K562 (cell line): Measurements from ENCODE around the gene SLC52A1. TPM values are rescaled to one million over a fixed set of nuclear protein-coding genes. Genes with fewer than 3 reads are reported as not detected.

Source experiments
- ATAC-seq: fragments of 200-7000 bp; cut with Tn5 transposase; 3 replicates; pipeline ENCODE4 v1.9.1; 2020; ENCODE audit warnings: moderate library complexity
- BruUV-seq: library from RNA; stranded (reverse); fragments of 400-500 nt; replicated peaks from 2 replicates; lab custom pipeline; 2021; lab: Mats Ljungman, UMichigan
- CTCF ChIA-PET: fragments of 300-600 bp; formaldehyde crosslinking; extraction: SDS; loops from one replicate; lab custom pipeline; 2021; ENCODE audit warnings: low intra/inter-chr PET ratio; lab: Yijun Ruan, JAX
- POLR2A ChIA-PET: fragments of 300-600, 350-650 bp; sonication (Branson Sonifier 250); formaldehyde crosslinking; extraction: SDS; loops from one replicate; lab custom pipeline; 2021; ENCODE audit warnings: antibody characterized with exemption, inconsistent platforms; lab: Yijun Ruan, JAX
- DNase-seq, 4 experiments: peaks; one replicate each; pipeline versions ENCODE4 v3.0.0 to v3.0.0-alpha.2; 2011 to 2018; ENCODE audit warnings: low spot score in 3 of 4, mixed read lengths in 3 of 4; ENCODE audit errors: extremely low read depth in 1 of 4
- FAIRE-seq: peaks from 2 replicates; lab custom pipeline; 2011; peaks lifted over from hg19 to GRCh38; lab: Jason Lieb, UNC
- H2AFZ ChIP-seq: 2 replicates; pipeline ENCODE4 v1.6.0; 2011; ENCODE audit warnings: low read depth, low read length, control low read depth, inconsistent platforms
- H3K27ac ChIP-seq: fragments of 200-600 bp; 3 replicates; pipeline ENCODE4 v1.8.0; 2011; ENCODE audit warnings: low read depth, mild to moderate bottlenecking, control low read depth, inconsistent platforms, low read length, moderate library complexity, mixed read lengths; ENCODE audit errors: extremely low read depth
- H3K27me3 ChIP-seq, 2 experiments: fragments of 300-600 bp in 1 of 2; 2 replicates in 1 of 2; 3 replicates in 1 of 2; pipeline versions ENCODE4 v1.6.0 to v1.8.0; 2011; ENCODE audit warnings: inconsistent platforms in 2 of 2, low read length in 2 of 2, mild to moderate bottlenecking in 1 of 2, mixed read lengths in 1 of 2, moderate library complexity in 1 of 2; ENCODE audit not compliant: control insufficient read depth in 2 of 2, insufficient read depth in 2 of 2
- H3K36me3 ChIP-seq: fragments of 300-600 bp; 3 replicates; pipeline ENCODE4 v1.8.0; 2011; ENCODE audit warnings: mild to moderate bottlenecking, low read length, inconsistent platforms; ENCODE audit not compliant: control insufficient read depth, insufficient read depth
- H3K4me1 ChIP-seq, 2 experiments: fragments of 200-600 bp in 1 of 2; replicated peaks in 1 of 2; 2 replicates in 1 of 2; 3 replicates in 1 of 2; pipeline versions ENCODE4 v1.5.1 to v1.8.0; 2011; ENCODE audit warnings: inconsistent platforms in 2 of 2, low read length in 2 of 2, mild to moderate bottlenecking in 1 of 2, mixed read lengths in 1 of 2, moderate library complexity in 1 of 2; ENCODE audit not compliant: control insufficient read depth in 2 of 2, insufficient read depth in 2 of 2
- H3K4me2 ChIP-seq: 2 replicates; pipeline ENCODE4 v1.6.1; 2011; ENCODE audit warnings: low read length, control low read depth, inconsistent platforms, mixed read lengths; ENCODE audit not compliant: insufficient read depth
- H3K4me3 ChIP-seq: fragments of 200-600 bp; sonication (generic), shearing (Covaris generic); 2 replicates; pipeline ENCODE4 v1.5.1; 2016; ENCODE audit warnings: control low read depth, inconsistent platforms
- H3K79me2 ChIP-seq: fragments of 200-600 bp; 3 replicates; pipeline ENCODE4 v1.8.0; 2011; ENCODE audit warnings: low read length, inconsistent platforms; ENCODE audit not compliant: control insufficient read depth, insufficient read depth
- H3K9ac ChIP-seq, 2 experiments: 2 replicates each; pipeline versions ENCODE4 v1.6.0 to v1.6.1; 2011; ENCODE audit warnings: low read depth in 2 of 2, low read length in 2 of 2, control low read depth in 1 of 2, inconsistent platforms in 1 of 2, mild to moderate bottlenecking in 1 of 2, mixed read lengths in 1 of 2; ENCODE audit not compliant: insufficient read depth in 1 of 2
- H3K9me1 ChIP-seq: one replicate; pipeline ENCODE4 v1.6.0; 2011; ENCODE audit warnings: inconsistent platforms, mild to moderate bottlenecking, low read length, moderate library complexity; ENCODE audit not compliant: control insufficient read depth, insufficient read depth
- H3K9me3 ChIP-seq: replicated peaks from 2 replicates; pipeline ENCODE4 v1.5.1; 2011; ENCODE audit warnings: low read depth, low read length, inconsistent platforms; ENCODE audit not compliant: control insufficient read depth, insufficient read depth
- H4K20me1 ChIP-seq: replicated peaks from 2 replicates; pipeline ENCODE4 v1.6.1; 2011; ENCODE audit warnings: low read length, inconsistent platforms, mixed read lengths; ENCODE audit not compliant: control insufficient read depth, insufficient read depth
- CBX1 ChIP-seq: sonication (generic); IDR thresholded peaks from 2 replicates; pipeline ENCODE4 v1.6.1; 2016; ENCODE audit warnings: antibody characterized with exemption, low read depth, mild to moderate bottlenecking
- CEBPB ChIP-seq: fragments of 450-650 bp; IDR thresholded peaks from 2 replicates; pipeline ENCODE4 v1.6.1; 2016; ENCODE audit warnings: missing genetic modification characterization, missing compliant biosample characterization
- HDAC1 ChIP-seq, 2 experiments: fragments of 450-650 bp; IDR thresholded peaks; 2 replicates each; pipeline ENCODE4 v1.6.1; 2016 to 2017; ENCODE audit warnings: inconsistent platforms in 1 of 2, mild to moderate bottlenecking in 1 of 2, moderate library complexity in 1 of 2
- HSF4 ChIP-seq: fragments of 250-450 bp; sonication (Bioruptor Pico); IDR thresholded peaks from 2 replicates; pipeline ENCODE4 v2.1.2; 2022; ENCODE audit warnings: mild to moderate bottlenecking, moderate library complexity, borderline replicate concordance
- MAFF ChIP-seq: IDR thresholded peaks from 2 replicates; pipeline ENCODE4 v1.6.1; 2012; ENCODE audit warnings: low read length, improper control_type of control experiment
- NFE2L1 ChIP-seq: fragments of 450-650 bp; IDR thresholded peaks from 2 replicates; pipeline ENCODE4 v1.6.1; 2016; ENCODE audit warnings: missing genetic modification characterization, low read depth, mild to moderate bottlenecking, missing compliant biosample characterization, moderate library complexity, borderline replicate concordance
- PREB ChIP-seq: sonication (generic); formaldehyde crosslinking; IDR thresholded peaks from 2 replicates; pipeline ENCODE4 v1.8.1; 2023; ENCODE audit warnings: mild to moderate bottlenecking, missing genetic modification reagents
- TCF7 ChIP-seq: sonication (generic); IDR thresholded peaks from 2 replicates; pipeline ENCODE4 v1.6.1; 2016; ENCODE audit warnings: antibody characterized with exemption, borderline replicate concordance
- ZBTB1 ChIP-seq: sonication (generic); formaldehyde crosslinking; IDR thresholded peaks from 2 replicates; pipeline ENCODE4 v1.8.1; 2023; ENCODE audit warnings: missing genetic modification reagents, low read depth, mild to moderate bottlenecking, borderline replicate concordance
- ZFP30 ChIP-seq: fragments of 250-450 bp; sonication (Bioruptor Pico); IDR thresholded peaks from 2 replicates; pipeline ENCODE4 v1.8.0; 2022; ENCODE audit warnings: moderate library complexity, mild to moderate bottlenecking, inconsistent platforms, borderline replicate concordance
- ZFPM2 ChIP-seq: fragments of 250-450 bp; sonication (Bioruptor Pico); IDR thresholded peaks from 2 replicates; pipeline ENCODE4 v1.5.1; 2022; ENCODE audit warnings: mild to moderate bottlenecking
- ZKSCAN8 ChIP-seq: fragments of 200-800 bp; sonication (Bioruptor generic); IDR thresholded peaks from 2 replicates; pipeline ENCODE4 v1.6.1; 2016; ENCODE audit warnings: missing genetic modification characterization, missing compliant biosample characterization
- ZNF133 ChIP-seq: fragments of 250-450 bp; sonication (Bioruptor Pico); IDR thresholded peaks from 2 replicates; pipeline ENCODE4 v1.4.0; 2020; ENCODE audit warnings: mild to moderate bottlenecking
- ZNF668 ChIP-seq: fragments of 250-450 bp; sonication (Bioruptor Pico); IDR thresholded peaks from 2 replicates; pipeline ENCODE4 v1.8.0; 2022; ENCODE audit warnings: mild to moderate bottlenecking, inconsistent platforms
- ZNF79 ChIP-seq: fragments of 250-450 bp; sonication (Bioruptor Pico); IDR thresholded peaks from 2 replicates; pipeline ENCODE4 v1.4.0; 2020; ENCODE audit warnings: low read depth, mild to moderate bottlenecking, moderate library complexity
- WGBS: fragments of 100-300 bp; shearing (Covaris generic); methylation state at CpG from one replicate; pipeline ENCODE4 v1.1.6; 2016; ENCODE audit warnings: low coverage, mixed read lengths; ENCODE audit not compliant: insufficient coverage; ENCODE audit errors: missing lambda C conversion rate; 5-methylcytosine and 5-hydroxymethylcytosine counted together
- in situ Hi-C: fragments of 300-500 bp; cut with MboI; formaldehyde crosslinking; loops from 4 replicates; pipeline ENCODE4 v1.15.0; 2018; ENCODE audit warnings: inconsistent platforms, mixed read lengths
- intact Hi-C: fragments of 100-400 bp; cut with micrococcal nuclease; formaldehyde crosslinking; loops from 2 replicates; pipeline ENCODE4 v1.14.2; 2022
- polyA plus RNA-seq, 8 experiments: library from polyadenylated mRNA; depleted of rRNA in 4 of 8; stranded (reverse) in 5 of 8; unstranded in 3 of 8; fragments of >200 nt; fragmentation: Nextera tagmentation in 2 of 8; fragmentation: Illumina TruSeq in 1 of 8; extraction: Ambion mirVana in 2 of 8; extraction: Trizol in 1 of 8; gene quantifications; 2 replicates each; pipeline versions ENCODE4 v1.2.1 to v1.2.3, GENCODE V29; 2011 to 2014; ENCODE audit warnings: inconsistent platforms in 1 of 8, missing spikeins in 1 of 8
- total RNA-seq, 7 experiments: library from RNA; depleted of rRNA in 6 of 7; stranded (reverse); fragments of >200 nt in 6 of 7; fragmentation: Illumina TruSeq in 2 of 7; extraction: Trizol in 2 of 7; gene quantifications; 2 replicates each; pipeline versions ENCODE4 v1.2.1 to v1.2.3, GENCODE V29; 2011 to 2021; ENCODE audit warnings: low replicate concordance in 1 of 7
- TF ChIP-seq, protein P1 (sequence below), 2 experiments: fragments of 450-650 bp in 1 of 2; IDR thresholded peaks; 2 replicates each; pipeline ENCODE4 v1.6.1; 2011 to 2017; ENCODE audit warnings: low read depth in 2 of 2, antibody characterized with exemption in 1 of 2, borderline replicate concordance in 1 of 2, low read length in 1 of 2, mild to moderate bottlenecking in 1 of 2, mixed read lengths in 1 of 2; ENCODE audit not compliant: control insufficient read depth in 1 of 2
- TF ChIP-seq, protein P2 (sequence below): fragments of 450-650 bp; IDR thresholded peaks from 2 replicates; pipeline ENCODE4 v1.7.0; 2016; ENCODE audit warnings: borderline replicate concordance

The SLC52A1 gene
- total and polyA plus RNA-seq, 9 of the 15 experiments (the other 6 are each of a cell fraction or from before 2014, with no cell fraction given): 0.04 TPM; not detected in 8

DNA sequence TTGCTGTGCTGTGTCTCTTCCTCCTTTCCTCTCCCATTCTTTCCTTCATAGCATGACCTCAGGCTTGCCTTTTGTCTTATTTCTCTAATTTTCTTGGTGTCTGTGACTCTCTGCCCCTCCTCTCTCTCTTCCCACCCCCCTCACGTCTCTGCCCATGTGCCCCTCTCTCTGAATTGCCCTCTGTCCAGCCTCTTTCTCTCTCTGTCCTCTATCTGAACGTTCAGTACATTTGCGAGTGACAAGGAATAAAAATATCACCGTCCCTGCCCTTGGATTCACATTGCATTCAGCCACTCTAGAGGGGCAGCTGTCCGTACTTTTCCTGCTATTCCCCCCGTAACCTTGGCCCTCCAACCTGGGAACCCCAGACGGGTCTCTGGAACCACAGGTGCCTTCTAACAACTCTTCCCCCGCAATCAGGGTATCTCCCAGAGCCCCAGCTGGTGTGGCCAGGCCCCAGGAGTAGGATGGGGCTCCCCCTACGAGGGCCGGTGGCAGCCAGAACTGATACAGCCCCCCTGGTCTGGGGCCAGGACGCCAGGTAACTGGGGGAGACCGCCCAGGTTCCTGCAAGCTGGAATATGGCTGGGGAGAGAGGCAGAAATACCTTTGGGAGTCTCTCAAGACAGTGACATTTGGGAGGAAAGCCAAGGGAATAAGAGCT lies 35.7 kb downstream of the SLC52A1 start:
- peaks cover 2% of the 10 kb centered on the region for H3K9me1 ChIP-seq
- H3K4me1 ChIP-seq: peaks cover 11 to 34% of the 10 kb centered on the region in 2 experiments; a peak in 3 of 5 replicates
- WGBS: 60% methylated on average over 7 of the region's 12 CpGs
- CTCF ChIA-PET: no interaction called here
- H3K9ac ChIP-seq: peak overlapping the region in 1 of 2 experiments; percentile 95; a peak in 2 of 4 replicates
- H2AFZ ChIP-seq: no peak overlapping the region
- H3K27me3 ChIP-seq: no peaks in the 10 kb centered on the region
- no peak overlapping the region; the same call in 1 of the 2 replicates for H3K4me3 ChIP-seq
- H3K27ac ChIP-seq: no peak overlapping the region
- FAIRE-seq: no peak
- H4K20me1 ChIP-seq: no peaks in the 10 kb centered on the region
- ATAC-seq: no peak
- in situ Hi-C loops: no loop called here
- no peaks in the 10 kb centered on the region for H3K9me3 ChIP-seq
- TSS peak; percentile 63 for BruUV-seq
- TF ChIP-seq ZNF133 (CRISPR knock-in tag): no peak
- TF ChIP-seq TCF7: no peak
- no peak for TF ChIP-seq CBX1
- TF ChIP-seq ZFP30: no peak
- TF ChIP-seq PREB (CRISPR knock-in tag): no peak
- TF ChIP-seq HDAC1 (IDR thresholded peaks at IDR 0.05): no peak
- no peak for TF ChIP-seq ZNF668 (CRISPR knock-in tag)
- no peak for TF ChIP-seq ZBTB1 (CRISPR knock-in tag)
- no peak for TF ChIP-seq HSF4
- no peak for TF ChIP-seq CEBPB (tag)
- TF ChIP-seq NFE2L1 (tag): no peak
- no peak for TF ChIP-seq MAFF
- no peak for TF ChIP-seq ZFPM2 (CRISPR knock-in tag)
- TF ChIP-seq ZNF79: no peak
- TF ChIP-seq, protein P1, sequence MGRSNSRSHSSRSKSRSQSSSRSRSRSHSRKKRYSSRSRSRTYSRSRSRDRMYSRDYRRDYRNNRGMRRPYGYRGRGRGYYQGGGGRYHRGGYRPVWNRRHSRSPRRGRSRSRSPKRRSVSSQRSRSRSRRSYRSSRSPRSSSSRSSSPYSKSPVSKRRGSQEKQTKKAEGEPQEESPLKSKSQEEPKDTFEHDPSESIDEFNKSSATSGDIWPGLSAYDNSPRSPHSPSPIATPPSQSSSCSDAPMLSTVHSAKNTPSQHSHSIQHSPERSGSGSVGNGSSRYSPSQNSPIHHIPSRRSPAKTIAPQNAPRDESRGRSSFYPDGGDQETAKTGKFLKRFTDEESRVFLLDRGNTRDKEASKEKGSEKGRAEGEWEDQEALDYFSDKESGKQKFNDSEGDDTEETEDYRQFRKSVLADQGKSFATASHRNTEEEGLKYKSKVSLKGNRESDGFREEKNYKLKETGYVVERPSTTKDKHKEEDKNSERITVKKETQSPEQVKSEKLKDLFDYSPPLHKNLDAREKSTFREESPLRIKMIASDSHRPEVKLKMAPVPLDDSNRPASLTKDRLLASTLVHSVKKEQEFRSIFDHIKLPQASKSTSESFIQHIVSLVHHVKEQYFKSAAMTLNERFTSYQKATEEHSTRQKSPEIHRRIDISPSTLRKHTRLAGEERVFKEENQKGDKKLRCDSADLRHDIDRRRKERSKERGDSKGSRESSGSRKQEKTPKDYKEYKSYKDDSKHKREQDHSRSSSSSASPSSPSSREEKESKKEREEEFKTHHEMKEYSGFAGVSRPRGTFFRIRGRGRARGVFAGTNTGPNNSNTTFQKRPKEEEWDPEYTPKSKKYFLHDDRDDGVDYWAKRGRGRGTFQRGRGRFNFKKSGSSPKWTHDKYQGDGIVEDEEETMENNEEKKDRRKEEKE (IDR thresholded peaks at IDR 0.05; ENCODE audit: borderline replicate concordance in 1 of 2, control insufficient read depth in 1 of 2, low read depth in 2 of 2, low read length in 1 of 2): no peak
- no peak for TF ChIP-seq ZKSCAN8 (CRISPR knock-in tag)
- TF ChIP-seq, protein P2, sequence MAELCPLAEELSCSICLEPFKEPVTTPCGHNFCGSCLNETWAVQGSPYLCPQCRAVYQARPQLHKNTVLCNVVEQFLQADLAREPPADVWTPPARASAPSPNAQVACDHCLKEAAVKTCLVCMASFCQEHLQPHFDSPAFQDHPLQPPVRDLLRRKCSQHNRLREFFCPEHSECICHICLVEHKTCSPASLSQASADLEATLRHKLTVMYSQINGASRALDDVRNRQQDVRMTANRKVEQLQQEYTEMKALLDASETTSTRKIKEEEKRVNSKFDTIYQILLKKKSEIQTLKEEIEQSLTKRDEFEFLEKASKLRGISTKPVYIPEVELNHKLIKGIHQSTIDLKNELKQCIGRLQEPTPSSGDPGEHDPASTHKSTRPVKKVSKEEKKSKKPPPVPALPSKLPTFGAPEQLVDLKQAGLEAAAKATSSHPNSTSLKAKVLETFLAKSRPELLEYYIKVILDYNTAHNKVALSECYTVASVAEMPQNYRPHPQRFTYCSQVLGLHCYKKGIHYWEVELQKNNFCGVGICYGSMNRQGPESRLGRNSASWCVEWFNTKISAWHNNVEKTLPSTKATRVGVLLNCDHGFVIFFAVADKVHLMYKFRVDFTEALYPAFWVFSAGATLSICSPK: no peak
- TF ChIP-seq, all 486 proteins: peak for 0
- POLR2A ChIA-PET: no interaction called here
- H3K79me2 ChIP-seq: peaks cover 16% of the 10 kb centered on the region
- peaks cover 41% of the 10 kb centered on the region for H3K36me3 ChIP-seq
- no peak overlapping the region for H3K4me2 ChIP-seq
- intact Hi-C loops: no loop called here
- no peak for DNase-seq
